Hematopoietic multipotent progenitor cell treated with erythropoietin and hydrocortisone succinate and interleukin-3 and kit ligand, for 6 days (in vitro differentiated cells): ENCODE measurements around the gene APIP.

ENCODE experiments used
- DNase-seq: peaks from one replicate; pipeline ENCODE4 v3.0.0-alpha.2; 2015

The APIP gene

DNA sequence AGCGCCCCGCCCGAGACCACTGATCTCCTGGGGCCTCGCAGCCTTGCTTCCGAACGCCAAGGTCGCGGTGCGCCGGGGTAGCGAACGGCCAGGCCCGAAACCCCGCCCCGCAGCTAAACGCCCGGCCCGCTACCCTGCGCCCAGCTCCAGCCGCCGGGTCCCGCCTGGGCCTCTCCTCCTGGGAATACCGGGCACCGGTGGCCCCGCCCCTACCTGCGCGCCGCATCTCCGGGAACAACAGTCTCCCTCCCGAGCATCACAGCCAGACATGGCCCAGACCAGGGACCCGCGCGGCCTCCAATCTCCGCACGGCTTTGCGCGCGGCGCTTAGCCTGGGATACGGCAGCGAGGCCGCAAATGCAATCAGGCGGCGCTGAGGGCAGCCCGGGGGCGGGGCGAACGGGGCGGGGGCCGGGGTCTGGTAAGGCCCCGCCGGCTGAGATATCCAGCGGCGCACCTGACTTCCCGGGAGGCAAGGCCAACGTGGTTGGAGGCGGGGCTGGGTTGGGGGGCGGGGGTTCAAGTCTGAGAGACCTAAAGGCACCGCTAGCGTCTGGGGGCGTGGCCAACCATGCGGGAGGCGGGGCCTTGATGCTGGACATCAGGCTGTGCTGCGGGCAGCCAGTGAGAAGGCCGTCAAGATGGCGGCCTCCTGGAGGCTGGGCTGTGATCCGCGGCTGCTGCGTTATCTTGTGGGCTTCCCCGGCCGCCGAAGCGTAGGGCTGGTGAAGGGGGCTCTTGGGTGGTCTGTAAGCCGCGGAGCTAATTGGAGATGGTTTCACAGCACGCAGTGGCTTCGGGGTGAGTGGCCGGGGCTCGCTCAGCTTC, at the start of gene APIP, which contains the start of gene PDHX:
TSS of gene APIP (minus strand) at position 365 of the 828 bp plus-strand sequence. CDS start at position 270, 95 bp downstream.
TSS of gene PDHX (plus strand) at position 604 of the 828 bp plus-strand sequence. CDS start at position 642, 38 bp downstream.
- peak; percentile 98 for DNase-seq

DNA sequence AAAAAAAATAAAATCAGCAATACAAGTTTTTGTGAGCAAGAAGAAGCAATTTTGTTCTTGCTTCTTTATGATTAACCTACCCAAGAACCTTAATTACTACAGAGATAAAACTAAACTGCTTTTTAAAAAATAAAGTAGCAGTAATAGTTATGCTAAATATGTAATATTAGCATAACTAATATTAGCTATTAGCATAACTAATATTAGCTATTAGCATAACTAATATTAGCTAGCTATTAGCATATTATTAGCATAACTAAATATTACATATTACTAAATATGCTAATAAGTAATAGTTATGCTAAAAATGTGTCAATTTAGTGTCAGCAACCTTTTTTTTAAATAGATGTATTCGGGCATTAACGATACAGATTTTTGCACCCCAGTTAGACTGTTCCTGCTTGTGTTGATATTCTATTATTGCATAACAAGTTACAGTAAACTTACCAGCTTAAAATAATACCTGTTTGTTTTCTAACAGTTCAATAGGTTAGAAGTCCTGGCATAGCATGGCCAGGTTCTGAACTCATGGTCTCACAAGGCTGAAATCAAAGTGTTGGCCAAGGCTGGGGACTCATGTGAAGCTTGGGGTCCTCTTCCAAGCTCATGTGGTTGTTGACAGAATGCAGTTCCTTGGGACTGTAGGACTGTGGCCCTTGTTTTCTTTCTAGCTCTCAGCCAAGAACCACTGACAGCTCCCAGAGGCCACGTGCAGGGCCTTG, 48.6 kb upstream of the APIP start:
- no peak for DNase-seq

DNA sequence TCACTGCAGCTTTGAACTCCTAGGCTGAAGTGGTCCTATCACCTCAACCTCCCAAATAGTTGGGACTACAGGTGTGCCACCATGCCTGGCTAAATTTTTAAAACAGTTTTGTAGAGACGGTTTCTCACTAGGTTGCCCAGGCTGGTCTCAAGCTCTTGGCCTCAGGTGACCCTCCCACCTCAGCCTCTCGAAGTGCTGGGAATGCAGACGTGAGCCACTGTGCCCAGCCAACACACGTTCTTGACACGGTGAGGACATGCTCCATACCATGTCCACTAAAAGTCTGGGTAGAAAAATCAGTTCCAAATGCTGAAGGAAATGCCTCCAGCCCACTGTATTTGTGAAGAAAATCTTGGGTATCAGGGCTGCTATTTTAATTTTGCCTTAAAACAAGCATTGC, 47.2 kb upstream of the APIP start:
- no peak for DNase-seq

- DNase-seq = no peak
Measured at GRCh38 chr11:34962034-34962433, 45.9 kb upstream of the APIP start.

DNA sequence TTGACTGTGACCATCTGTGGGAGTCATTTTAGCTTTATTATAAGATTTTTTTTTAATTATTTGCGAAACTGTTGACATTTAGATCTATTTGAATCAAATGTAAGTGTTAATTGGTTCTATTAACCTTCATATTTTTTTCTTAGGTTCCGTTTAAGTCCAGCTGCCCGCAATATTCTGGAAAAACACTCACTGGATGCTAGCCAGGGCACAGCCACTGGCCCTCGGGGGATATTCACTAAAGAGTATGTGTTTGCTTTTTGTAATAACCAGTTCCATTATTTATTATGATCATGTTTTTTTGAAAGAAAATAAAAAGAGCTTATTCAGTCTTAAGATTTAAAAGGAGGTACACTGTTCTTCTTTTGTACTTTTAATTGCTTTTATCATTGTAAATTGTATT, 44.1 kb upstream of the APIP start:
- no peak for DNase-seq

DNA sequence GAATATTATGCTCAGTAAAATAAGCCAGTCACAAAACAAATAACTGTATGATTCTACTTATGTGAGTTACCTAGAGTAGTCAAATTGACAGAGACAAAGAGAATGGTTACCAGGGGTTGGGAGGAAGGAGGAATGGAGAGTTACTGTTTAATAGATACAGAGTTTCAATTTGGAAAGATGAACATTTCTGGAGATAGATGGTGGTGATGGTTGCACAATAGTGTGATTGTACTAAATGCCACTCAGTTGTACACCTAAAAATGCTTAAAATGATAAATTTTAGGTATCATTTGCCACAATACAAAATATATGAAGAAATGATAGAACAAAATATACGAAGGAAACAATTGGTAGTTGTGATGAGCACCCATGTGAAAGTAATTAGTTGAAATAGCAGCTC, 43.6 kb upstream of the APIP start:
- DNase-seq = no peak

GRCh38 chr11:34957606-34958005, 41.4 kb upstream of the APIP start:
- no peak for DNase-seq

DNA sequence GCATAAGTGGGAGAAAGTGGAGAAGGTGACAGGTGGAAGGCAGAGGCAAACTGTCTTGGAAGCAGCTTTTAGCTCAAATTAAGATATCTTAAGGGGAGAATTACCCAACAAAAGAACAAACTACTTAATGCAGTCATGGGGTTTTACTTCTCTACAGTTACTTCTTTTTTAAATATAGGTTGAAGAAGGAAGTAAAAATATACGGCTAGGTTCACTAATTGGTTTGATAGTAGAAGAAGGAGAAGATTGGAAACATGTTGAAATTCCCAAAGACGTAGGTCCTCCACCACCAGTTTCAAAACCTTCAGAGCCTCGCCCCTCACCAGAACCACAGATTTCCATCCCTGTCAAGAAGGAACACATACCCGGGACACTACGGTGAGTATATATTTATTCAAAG, 41.0 kb upstream of the APIP start:
- DNase-seq = no peak

DNA sequence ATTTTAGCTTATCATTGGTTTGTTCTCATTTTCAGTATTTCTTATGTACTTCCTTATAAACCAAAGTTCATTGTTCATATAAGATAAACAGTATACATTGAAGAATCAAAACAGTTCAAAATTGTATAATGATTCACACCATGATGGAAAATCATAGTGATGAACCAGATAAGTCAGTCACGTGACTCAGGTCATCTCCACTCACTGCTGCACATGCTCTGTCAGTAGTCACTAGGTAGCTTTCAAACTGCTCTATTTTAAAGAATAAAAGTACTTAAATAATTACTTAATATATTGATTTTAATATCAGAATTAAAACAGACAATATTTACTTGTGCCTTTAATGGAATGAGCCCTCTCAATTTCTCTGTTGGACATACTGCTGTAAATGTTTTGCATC, 37.8 kb upstream of the APIP start:
- no peak for DNase-seq

DNA sequence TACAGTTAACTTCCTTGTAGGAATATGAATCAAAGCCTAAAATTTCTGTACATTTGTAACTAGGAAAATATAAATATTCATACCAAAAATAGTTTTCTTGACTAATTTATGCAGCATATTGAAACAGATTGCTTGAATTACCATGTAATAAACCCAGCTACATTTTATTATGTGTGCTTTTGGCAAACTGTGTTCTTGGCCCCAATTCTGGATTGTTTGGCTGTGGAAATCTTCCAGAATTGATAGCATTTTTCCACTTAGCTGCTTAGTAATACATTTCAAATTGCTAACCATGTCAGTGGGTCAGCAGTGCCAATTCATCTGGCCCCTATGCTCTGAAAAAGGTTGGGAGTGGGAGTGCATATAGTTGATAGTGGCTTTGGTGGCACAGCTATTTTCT, 32.5 kb upstream of the APIP start:
- DNase-seq = no peak

GRCh38 chr11:34944692-34945091, 28.5 kb upstream of the APIP start:
- DNase-seq = no peak

- no peak for DNase-seq
Measured at GRCh38 chr11:34941688-34942087, 25.5 kb upstream of the APIP start.

DNA sequence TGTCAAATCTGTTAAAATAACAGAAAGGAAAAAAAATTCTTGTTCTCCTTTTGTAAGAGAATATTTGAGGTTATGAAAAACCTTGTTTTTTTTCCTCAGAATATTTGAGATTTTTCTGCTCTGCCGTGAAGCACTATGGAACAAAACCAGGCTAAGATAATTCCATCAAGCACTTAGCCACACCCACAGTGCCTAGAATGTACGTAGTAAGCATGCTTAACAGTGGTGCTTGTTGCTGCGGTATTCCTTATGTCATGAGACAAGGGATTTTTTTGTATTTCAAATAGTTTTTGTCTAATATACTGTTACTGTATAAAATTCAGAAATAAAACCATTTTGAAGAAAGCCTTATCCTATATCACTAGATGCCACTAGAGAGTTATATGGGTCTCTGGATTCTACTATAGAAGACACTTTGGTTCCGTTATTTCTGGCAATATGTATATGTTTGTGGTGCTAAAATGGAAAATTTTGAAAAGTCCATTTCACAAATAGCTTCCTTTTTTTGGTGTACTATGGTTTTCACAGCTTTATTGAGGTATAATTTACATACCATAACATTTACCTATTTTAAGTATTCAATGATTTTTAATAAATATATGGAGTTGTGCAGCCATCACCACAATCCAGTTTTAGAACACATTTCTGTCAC, 24.0 kb upstream of the APIP start:
- no peak for DNase-seq

GRCh38 chr11:34938611-34939010, 22.4 kb upstream of the APIP start:
- DNase-seq = peak; percentile 48

DNA sequence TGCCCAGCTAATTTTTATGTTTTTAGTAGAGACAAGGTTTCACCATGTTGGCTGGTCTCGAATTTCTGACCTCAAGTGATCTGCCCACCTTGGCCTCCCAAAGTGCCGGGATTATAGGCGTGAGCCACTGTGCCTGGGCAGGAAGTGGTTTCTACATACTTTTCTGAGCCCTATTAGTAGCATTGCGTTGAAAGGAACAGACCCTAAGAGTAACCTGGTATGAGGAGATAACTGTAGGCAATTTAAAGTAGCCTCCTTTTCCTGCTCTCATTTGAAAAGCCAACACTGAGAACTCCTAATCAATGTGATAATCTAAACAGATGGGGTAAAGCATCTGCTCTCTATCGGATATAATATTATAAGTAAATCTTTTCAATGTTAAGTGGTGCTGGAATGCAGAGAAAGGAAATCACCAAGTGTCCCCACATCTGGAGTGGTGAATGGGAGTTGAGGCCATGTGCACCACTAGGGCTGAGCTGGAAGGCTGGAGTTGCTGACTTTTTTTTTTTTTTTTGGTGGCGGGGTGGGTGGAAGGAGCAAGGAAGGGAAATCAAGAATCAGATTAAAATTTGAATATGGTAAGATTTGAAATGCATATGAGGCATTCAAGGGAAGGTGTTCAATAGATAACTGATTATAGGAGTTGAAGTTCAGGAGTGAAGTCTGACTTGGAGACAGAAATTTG, 20.9 kb upstream of the APIP start:
- peak; percentile 21 for DNase-seq

GRCh38 chr11:34929794-34930763, 13.9 kb upstream of the APIP start:
- no peak for DNase-seq

GRCh38 chr11:34928960-34929680, 12.9 kb upstream of the APIP start:
- DNase-seq = no peak

DNA sequence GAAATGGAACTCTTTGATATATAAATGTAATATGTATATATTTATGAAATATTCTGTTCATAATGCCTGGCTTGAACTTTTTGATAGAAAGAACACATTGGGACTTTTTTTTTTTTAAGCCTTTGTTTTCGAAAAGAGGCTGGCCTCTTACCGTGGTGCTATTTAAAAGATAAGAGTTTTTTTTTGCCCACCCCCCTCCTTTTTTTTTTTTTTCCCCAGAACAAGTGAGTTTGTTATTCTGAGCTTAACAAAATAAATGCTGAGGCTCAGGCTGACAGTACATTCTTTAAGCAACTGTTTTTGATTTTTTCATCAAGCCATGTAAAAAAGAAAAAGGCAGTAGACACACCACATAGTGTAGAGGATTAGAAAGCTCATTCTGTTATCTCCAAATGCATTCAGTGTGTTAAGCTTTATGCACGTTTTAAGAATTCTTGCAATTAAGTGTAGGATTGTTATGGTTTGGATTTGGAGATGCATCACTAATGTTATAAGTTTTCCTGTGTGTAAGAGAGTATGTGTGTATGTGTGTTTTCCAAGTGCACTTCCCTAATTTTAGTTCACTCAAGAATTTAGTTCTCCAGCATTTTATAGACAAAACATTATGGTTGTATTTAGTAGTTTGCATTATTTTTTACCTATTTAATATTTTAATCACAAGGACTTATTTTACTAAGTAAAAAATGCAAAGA, 12.2 kb upstream of the APIP start:
- DNase-seq = no peak

GRCh38 chr11:34926831-34927132, 10.6 kb upstream of the APIP start:
- DNase-seq = no peak

DNA sequence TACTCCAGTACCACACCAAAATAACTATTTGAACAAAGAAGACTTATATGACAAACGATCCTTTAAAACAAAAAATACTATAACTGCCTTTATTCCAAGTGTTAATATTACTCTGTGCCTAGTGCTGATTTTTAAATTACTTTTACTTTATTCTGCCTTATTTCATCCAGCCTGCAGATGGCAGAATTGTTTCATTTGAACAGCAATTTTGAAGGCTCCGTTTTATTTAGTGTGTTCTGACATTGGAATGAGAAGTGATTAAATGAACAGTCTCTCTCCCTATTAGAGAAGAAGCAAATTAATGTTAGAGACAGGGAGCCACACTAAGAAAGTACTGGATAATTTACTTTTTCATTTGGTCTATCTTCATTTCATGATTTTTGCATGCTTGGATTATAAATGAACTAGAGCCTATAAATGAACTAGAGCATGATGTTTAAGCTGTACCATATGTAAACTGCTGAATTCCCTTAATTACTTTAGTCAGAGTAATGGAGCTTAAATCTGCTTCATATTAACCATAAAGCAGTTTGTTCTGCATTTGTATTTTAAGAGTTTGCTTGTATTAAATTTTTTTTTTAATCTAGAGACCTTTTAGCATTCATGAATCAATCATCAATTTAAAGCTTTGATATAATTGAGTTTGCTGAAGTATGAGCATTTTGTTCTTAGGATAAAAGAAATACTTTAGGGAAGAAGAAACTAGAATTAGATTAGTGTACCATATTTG, 10.1 kb upstream of the APIP start:
- peak; percentile 77 for DNase-seq
